GM19455 (cell line): Measurements from ENCODE around the gene UGT1A8.

Experiments
- ATAC-seq: cut with Tn5 transposase; IDR thresholded peaks from one replicate; pipeline ENCODE4 v1.9.1; 2021; ENCODE audit not compliant: unreplicated experiment

Gene UGT1A8

DNA sequence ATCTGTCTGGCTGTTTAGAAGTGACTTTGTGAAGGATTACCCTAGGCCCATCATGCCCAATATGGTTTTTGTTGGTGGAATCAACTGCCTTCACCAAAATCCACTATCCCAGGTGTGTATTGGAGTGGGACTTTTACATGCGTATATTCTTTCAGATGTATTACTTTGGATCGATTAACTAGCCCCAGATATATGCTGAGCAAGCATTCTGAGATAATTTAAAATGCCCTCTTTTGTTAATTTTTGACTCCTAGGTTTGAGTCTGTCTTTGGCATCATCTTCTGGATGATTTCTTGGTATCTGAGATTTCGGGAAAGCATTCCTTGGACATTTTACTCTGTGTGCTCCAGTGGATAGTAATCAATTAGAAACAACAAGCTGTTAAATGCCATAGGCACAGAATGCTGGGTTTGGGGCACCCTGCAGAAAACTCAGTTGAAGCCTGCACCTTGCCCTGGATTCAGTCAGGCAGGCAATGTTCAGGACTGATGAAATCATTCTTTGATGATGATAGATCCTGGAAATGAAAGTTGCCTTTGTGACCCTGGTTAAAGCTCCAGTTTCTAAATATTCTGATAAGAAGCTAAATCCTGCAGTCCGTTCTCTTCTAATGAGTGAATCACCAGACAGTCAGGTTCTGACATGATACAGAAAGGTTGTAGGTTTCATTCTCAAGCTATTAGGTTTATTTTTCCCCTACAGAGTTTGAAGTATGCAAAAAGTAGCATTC, 143.8 kb downstream of the UGT1A8 start:
- ATAC-seq: no peak

GRCh38 chr2:233764264-233764663, 146.8 kb downstream of the UGT1A8 start:
- no peak for ATAC-seq

- no peak for ATAC-seq
These were observed 147.3 kb downstream of the UGT1A8 start for GRCh38 chr2:233764761-233765160.

DNA sequence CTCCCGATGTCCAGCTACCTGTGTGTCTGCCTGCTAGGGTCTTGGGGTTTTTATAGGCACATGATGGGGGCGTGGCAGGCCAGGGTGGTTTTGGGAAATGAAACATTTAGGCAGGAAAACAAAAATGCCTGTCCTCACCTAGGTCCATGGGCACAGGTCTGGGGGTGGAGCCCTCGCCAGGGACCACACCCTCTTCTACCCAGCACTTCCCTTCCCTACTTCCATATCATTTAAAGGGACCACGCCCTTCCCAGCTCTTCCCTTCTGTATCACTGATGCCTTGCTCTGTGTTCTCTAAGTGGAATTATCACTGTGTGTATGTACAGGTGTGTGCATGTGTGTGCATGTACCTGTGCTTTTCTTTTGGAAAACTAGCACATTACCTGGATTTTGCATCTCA, 149.0 kb downstream of the UGT1A8 start:
- no peak for ATAC-seq

DNA sequence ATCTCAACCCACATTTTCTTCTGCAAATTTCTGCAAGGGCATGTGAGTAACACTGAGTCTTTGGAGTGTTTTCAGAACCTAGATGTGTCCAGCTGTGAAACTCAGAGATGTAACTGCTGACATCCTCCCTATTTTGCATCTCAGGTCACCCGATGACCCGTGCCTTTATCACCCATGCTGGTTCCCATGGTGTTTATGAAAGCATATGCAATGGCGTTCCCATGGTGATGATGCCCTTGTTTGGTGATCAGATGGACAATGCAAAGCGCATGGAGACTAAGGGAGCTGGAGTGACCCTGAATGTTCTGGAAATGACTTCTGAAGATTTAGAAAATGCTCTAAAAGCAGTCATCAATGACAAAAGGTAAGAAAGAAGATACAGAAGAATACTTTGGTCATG, 150.6 kb downstream of the UGT1A8 start:
- no peak for ATAC-seq

GRCh38 chr2:233769260-233769659, 151.8 kb downstream of the UGT1A8 start:
- no peak for ATAC-seq

DNA sequence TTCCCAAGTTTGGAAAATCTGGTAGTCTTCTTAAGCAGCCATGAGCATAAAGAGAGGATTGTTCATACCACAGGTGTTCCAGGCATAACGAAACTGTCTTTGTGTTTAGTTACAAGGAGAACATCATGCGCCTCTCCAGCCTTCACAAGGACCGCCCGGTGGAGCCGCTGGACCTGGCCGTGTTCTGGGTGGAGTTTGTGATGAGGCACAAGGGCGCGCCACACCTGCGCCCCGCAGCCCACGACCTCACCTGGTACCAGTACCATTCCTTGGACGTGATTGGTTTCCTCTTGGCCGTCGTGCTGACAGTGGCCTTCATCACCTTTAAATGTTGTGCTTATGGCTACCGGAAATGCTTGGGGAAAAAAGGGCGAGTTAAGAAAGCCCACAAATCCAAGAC, 154.7 kb downstream of the UGT1A8 start:
- no peak for ATAC-seq

DNA sequence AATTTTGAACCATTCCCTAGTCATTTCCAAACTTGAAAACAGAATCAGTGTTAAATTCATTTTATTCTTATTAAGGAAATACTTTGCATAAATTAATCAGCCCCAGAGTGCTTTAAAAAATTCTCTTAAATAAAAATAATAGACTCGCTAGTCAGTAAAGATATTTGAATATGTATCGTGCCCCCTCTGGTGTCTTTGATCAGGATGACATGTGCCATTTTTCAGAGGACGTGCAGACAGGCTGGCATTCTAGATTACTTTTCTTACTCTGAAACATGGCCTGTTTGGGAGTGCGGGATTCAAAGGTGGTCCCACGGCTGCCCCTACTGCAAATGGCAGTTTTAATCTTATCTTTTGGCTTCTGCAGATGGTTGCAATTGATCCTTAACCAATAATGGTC, 155.2 kb downstream of the UGT1A8 start:
- ATAC-seq: no peak

GRCh38 chr2:233773854-233774253, 156.4 kb downstream of the UGT1A8 start:
- ATAC-seq: no peak

GRCh38 chr2:233775414-233775813, 158.0 kb downstream of the UGT1A8 start:
- no peak for ATAC-seq

- ATAC-seq: no peak
These were observed 160.6 kb downstream of the UGT1A8 start, which contains the start of gene MROH2A for GRCh38 chr2:233778030-233778429. MROH2A (plus strand) TSS chr2:233778330; CDS start chr2:233779359, 1,029 bp downstream.

DNA sequence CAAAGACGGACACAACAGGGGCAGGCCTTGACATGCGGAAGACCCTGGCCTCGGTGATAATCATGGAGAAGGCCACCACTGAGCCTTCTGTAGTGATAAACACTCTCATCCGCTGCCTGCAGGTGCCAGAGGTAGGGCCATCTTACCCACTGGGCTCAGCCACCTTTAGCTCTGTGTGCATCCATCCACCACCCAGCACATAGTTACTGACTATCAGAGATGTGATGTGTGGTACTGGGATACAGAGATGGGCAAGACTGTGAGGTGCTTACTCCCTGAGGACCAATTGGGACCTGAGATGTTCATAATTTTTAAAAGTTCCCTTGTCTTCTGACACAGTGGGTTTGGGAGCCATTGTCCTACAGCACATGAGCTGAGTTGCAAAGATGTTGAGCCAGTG, 162.3 kb downstream of the UGT1A8 start:
- no peak for ATAC-seq

GRCh38 chr2:233780771-233781170, 163.3 kb downstream of the UGT1A8 start:
- ATAC-seq: no peak

- ATAC-seq: no peak
These were observed 172.1 kb downstream of the UGT1A8 start for GRCh38 chr2:233789554-233789953.

DNA sequence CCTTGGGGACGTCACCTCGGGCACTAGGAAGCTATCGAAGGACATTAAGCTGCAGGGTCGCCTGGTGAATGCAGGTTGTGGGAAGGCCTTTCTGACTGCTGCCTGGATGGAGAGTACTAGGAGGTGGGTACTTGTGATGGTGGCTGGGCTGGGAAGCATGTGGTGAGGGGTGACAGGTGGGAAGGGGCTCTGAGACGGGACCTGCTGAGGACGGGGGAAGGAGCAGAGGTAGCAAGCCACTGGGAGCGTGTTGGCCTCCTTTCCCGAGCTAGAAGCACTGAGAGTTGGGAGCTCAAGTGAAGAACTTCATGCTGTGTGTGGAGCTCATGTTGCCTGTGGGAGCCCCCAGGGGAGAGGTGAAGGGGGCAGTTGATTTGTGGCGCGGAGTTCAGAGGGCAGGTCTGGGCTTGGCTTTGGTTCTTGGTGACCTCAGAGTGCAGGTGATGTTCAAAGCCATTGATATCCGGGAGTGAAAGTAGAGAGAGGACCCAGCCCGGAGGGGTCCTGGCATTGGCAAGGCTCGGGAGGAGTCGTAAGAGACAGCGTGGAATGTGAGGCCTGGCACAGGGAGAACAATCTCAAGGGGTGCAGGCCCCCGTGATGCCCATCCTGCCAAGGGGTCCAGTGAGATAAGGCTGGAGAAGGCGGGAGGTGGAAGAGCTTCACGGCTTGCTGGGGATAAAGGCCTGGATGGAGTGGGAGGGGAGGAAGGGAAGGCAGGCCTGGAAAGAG, 173.9 kb downstream of the UGT1A8 start:
- no peak for ATAC-seq

- ATAC-seq: no peak
These were observed 174.5 kb downstream of the UGT1A8 start for GRCh38 chr2:233791883-233792329.

DNA sequence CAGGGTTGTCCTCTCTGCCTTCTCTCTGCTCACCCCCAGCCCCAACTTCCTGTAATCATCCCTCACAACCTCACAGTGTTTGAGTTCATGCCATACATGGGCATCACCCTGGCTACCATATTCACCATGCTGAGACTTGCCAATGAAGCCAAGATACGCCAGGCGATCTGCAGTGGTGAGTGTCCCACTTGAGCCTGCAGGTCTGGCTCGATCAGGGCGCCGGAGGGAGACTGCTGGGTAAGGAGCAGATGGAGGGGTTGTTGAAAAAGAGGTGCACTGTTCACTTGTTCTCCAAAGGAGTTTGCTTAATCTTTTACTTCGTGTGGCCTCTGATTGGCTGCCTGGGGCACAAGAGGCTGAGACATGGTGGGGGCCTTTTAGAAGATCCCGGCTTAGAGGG, 175.3 kb downstream of the UGT1A8 start:
- ATAC-seq: no peak

- no peak for ATAC-seq
These were observed 176.2 kb downstream of the UGT1A8 start for GRCh38 chr2:233793465-233794127.

DNA sequence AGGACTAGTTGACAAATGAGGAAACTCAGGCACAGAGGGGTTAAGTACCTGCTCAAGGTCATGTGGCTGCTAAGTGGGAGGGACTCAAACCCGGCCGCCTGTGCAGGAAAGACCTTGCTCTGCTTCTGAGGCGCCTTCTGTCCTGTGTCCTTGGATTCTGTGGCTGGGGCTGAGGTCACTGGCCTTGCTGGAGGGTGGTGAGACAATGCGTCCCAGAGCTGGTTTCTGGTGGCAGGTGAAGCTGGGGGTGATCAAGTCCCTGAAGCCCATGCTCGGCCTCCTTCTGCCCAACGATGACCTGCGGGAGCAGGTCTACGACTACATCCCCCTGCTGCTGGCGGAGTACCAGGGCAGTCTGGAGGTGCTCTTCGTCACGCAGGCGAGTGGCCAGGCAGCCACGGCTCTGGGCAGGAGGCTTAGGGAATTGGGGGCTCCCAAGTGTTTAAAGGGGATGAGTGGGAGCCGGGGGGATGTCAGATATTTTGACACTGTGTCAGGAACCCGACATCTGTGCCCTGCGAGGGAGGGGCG, 176.8 kb downstream of the UGT1A8 start:
- no peak for ATAC-seq

DNA sequence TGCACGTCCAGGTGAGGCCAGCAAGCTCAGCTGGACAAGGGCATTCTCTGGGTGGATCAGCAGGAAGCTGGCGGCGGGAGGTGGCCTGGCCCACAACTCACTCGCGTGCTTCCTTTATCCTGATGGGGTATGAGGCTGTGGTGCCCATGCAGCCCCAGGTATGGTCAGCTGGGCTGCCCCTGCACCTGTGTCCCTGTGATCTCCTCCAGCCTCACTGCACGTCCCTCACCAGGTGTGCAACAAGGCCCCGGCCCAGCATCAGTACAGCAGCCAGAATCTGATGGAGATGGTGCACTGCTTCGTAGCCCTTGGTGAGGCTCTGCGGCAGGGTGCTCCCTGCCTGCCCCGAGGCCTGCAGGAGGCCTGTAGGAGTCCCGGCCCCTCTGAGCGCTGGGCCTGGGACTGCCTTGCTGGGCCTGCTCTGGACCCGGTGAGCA, 178.3 kb downstream of the UGT1A8 start:
- ATAC-seq: no peak

DNA sequence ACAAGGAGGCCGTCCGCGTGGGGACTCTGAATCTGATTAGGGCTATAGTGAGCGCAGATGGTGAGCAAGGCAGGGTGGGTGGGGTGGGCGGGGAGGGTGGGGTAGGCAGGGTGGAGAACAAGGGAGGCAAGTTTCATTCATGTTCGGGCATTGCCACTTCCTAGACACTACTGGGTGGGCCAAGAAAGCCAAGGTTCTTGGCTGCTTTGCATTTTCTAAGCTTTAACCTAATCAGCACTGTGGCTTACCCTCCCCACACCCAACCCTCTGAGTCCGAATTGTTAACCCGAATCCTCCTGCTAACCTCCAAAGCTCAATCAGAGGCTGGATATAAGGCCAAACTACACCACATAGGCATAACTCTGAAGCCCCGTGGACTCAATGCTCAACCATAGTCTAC, 178.8 kb downstream of the UGT1A8 start:
- no peak for ATAC-seq
